Measurements from ENCODE around the gene ALG9.

Gene ALG9

DNA sequence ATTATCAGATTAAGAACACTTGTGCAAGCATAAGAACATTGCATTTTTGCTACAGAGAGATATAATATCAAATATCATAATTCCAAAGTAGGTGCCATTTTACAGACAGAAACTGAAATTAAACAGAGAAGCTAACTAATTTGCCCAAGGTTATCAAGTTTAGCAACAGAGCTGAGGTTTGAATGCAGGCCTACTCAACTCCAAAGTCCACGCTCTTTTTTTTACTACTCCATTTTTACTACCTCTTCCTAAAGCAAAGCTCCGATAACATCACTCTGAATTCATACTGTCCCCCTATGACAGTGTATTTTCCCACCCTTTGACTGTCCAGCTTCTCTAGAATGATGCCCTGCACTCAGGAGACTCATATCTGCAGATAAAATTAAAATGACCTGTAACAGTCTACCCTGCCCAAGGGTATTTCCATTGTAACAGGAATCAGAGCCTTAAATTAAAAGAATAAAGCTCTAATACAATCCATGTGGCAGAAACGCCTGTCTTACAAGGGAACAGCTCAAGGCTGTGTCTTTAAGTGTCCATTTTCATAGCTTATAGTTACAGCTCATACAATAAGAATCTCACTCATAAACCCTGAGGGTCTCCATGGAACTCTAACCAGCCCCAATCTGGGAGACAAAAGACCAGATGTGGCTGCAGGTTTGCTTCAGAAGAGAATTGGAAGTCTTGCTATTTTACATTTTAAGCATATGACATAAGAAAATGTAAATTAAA, 36.8 kb downstream of the ALG9 start:
- no peak for DNase-seq

- no peak for DNase-seq
Observed at GRCh38 chr11:111833524-111833923, 37.9 kb downstream of the ALG9 start.

DNA sequence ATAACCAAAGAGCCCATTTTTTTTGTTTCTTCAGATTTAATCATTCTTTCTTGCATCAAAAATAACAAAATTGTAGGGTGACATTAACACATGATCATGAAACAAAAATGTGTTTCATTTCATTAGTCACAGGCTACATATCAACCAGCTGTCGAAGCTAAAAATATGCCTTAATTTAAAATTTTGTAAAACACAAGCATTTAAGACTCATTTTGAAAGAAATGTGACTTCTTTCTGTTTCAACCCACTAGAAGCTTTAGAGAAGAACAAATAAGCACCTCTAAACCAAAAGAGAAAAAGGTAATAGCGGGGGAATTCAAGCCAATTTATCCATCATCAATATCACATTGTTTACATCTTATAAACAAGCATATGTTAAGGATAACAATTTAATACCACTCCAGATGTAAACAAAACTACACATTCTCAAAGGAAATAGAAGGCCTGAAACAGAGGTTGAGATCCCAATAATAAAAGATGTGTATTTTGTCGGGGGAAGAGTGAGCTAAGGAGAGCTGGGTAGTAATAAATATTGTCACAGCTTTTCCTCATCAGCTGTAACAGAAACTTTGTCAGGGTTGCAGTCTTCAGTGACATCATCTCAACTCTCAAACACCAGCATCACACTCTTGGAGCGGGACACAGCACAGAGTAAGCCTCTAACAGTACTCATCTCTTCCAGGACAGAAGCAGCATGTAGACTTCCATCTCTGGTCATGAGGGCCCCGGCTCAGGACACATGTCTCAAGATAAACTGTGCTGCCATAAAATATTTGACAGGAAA, 42.0 kb downstream of the ALG9 start:
- no peak for DNase-seq

DNA sequence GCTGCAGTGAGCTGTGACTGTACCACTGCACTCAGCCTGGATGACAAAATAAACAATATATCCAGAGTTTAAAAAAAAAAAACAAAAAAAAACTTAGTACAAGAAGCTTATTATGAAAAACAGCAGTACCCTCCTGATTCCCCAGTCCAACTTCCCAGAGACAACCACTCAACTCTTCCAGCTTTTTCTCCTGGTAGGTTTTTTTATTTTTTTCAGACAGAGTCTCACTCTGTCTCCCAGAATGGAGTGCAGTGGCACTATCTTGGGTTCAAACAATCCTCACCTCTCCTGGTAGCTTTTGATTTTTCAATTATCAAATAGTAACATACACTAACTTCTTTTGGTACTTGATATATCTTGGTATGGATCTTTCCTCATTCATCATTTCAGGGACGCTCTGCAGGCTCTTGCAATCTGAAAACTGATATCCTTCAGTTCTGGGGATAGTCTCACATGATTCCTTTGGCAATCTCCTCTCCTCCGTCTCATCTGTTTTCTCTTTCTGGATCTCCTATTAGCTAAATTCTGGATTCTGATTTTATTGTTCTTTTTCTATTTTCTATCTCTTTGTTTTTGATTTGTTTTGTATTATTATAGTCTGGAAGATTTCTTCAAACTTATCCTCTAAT, 44.9 kb downstream of the ALG9 start:
- DNase-seq = no peak

GRCh38 chr11:111823629-111824028, 47.8 kb downstream of the ALG9 start:
- no peak for DNase-seq

GRCh38 chr11:111823131-111823530, 48.2 kb downstream of the ALG9 start:
- DNase-seq = no peak

- no peak for DNase-seq
Observed at GRCh38 chr11:111819829-111820237, 51.5 kb downstream of the ALG9 start.

DNA sequence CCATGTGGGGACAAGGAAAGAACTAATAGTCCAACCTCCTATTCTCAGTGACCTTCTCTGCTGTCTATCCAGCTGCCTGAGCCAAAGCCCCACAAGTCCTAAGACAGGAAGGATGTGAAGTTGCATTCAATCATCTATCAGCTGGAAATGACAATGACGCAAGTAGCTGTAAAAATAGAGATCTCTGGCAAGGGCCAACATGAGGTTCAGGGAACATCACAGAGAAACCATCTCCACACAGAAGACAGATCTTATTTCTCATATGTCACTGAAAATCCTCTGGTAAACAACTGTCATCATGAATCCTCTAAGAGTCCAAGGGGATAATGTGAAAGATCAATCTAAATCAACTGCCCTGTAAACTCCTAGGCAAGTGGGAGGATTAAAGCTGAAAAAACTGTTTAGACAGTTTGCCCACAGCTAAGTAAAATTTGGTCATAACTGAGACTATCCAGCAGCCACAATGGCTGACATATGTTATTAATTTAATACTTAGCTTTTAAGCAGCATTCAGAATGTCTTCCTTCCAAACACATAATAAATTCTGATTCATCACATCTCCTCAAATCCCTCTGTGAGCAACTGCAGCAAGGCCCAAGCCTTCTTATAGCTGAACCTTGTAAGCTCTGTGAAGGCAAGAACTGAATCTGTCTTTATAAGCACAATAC, 52.1 kb downstream of the ALG9 start:
- no peak for DNase-seq

GRCh38 chr11:111815489-111815888, 55.9 kb downstream of the ALG9 start:
- DNase-seq = no peak

GRCh38 chr11:111814557-111815320, 56.6 kb downstream of the ALG9 start:
- DNase-seq = no peak

- no peak for DNase-seq
Observed at GRCh38 chr11:111814106-111814505, 57.3 kb downstream of the ALG9 start.

DNA sequence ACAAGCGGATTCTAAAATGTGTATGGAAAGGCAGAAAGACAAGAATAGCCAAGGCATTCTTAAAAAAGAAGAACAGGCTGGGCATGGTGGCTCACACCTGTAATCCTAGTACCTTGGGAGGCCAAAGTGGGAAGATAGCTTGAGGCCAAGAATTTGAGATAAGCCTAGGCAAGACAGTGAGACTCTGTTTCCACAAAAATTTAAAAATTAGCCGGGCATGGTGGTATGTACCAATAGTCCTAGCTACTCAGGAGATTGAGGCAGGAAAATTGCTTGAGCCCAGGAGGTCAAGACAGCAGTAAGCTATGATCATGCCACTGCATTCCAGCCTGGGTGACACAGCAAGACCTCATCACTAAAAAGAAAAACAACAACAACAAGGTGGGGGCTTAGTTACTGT, 59.2 kb downstream of the ALG9 start:
- no peak for DNase-seq

GRCh38 chr11:111811445-111811844, 59.9 kb downstream of the ALG9 start:
- no peak for DNase-seq

DNA sequence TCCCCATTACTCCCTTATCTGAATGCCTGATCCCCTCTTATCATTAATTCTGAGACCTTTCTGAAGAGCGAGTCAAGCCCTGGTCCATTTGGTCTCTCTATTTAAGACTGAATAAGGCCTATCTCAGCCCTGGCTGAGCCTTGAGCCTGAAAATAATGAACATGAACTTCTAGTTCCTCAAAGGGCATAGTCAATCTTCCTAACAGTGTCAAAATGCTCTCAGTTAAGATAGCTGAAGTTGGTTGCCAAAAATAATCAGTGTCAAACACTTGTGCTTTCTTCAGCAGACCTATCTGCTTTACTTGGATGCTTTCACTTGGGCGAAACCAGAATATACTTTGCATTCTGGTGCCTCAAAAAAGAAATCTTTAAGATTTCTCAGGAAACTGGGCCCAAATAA, 62.5 kb downstream of the ALG9 start:
- no peak for DNase-seq

GRCh38 chr11:111808063-111808588, 63.3 kb downstream of the ALG9 start:
- no peak for DNase-seq

- no peak for DNase-seq
Observed at GRCh38 chr11:111807076-111807475, 64.3 kb downstream of the ALG9 start.

- DNase-seq = no peak
Observed at GRCh38 chr11:111801135-111801534, 70.2 kb downstream of the ALG9 start.

DNA sequence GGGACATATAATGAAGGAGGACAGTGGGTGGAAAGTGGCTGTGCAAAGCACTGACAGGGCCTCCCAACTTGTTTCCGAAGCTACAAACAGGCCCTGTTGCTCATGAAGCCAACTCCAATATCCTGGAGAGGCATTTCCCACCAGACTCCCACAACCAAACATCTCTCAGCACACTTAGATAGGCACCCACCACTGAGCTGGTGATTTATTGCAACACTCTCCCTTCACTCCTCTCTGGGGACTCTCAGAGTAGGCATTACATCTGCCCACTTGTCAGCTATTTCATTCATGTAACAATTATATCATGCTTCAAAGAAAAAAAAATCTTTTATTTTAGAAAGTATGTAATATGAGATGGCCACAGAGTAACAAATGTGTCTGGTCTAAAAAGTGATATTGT, 73.1 kb downstream of the ALG9 start:
- DNase-seq = no peak

DNA sequence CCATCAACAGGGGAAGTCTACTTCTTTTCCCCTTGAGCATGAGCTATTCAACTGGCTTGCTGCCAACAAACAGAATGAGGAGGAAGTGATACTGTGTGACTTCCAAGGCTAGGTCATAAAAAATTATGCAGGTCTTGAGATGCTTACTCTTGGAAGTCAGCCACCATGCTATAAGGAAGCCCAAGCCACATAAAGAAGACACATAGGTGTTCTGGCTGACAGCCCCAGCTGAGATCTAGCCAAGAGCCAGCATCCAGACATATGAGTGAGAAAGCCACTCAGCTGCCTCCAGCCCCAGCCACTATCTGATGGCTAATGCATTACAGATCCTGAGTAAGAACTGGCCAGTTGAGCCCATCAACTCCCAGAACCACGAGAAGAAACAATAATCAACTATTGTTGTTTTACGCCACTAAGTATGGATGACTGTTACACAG, 74.2 kb downstream of the ALG9 start:
- DNase-seq = peak; percentile 15

DNA sequence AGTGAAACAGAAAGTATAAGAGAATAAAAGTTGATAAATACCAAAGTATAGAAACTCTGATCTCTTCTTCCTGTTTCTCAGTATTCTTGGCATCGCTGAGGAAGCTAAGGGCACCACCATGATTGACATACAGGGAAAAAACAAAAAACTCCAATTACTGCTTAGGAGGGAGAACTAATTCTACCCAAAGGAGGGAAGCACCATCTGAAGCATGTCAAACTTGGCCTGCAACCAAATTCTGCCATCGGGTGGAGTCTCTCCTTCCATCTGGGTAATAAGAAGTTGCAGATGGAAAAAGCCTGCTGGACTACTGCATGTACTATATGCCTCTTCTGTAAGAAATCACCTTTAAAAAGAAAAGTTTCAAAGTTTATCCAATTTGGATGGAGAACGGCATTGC, 74.7 kb downstream of the ALG9 start:
- DNase-seq = no peak

GRCh38 chr11:111795334-111795985, 75.9 kb downstream of the ALG9 start:
- DNase-seq = no peak

DNA sequence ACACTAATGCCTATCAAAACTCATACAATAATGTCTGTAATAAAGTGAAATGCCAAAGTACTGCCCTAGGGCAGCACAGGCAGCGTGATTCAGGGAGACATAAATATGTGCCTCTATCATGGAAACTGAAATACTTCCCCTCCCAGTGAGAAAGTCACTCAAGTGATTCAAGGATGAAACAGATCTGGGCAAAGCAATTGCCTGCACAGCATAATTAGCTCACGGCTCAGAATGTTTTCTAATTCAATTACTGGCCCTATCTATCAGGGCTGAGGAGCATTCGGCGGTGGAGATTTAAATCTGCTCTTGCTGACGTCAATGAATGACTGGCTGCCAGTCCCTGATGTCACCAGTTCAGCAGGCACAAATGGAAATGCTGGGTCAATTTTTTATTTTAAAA, 77.5 kb downstream of the ALG9 start:
- no peak for DNase-seq
